Suppressor macrophage treated with lipopolysaccharide for 4 hours (primary cell): ENCODE results near the gene DMD.

ENCODE experiments used
- DNase-seq: peaks from one replicate; pipeline ENCODE4 v3.0.0-alpha.2; 2020

The DMD gene

DNA sequence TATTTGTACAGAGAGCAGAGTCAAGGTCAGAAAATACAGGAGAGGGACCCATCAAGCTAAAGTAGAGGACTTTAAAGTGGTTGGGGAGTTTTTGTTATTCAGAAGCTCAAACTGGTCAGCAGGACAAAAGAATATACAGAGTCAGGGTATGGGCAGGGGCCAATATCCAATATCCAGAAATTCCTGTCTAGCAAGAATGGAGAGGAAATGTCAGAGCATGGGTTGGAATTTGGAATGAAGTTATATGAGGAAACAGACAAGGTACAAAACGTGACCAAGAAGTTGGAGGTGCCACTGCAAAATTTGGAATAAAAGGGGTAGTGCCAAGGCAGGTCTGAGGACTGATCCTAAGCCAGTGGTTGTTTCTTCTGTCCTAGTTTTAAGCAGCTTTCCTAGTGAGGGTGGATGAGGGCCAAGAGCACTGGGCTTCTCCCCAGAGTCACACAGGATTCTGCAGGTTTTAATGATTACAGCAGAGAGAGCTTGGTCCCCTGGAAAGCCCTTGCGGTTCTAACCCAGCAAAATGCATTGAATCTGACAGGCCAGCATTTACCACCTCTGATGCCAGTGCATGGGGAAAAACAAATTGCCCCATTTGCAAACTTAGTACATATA is 1834.8 kb downstream of the DMD start:
- DNase-seq, result no peak

GRCh38 chrX:31374786-31375185 is 1836.6 kb downstream of the DMD start:
- DNase-seq, result no peak

DNA sequence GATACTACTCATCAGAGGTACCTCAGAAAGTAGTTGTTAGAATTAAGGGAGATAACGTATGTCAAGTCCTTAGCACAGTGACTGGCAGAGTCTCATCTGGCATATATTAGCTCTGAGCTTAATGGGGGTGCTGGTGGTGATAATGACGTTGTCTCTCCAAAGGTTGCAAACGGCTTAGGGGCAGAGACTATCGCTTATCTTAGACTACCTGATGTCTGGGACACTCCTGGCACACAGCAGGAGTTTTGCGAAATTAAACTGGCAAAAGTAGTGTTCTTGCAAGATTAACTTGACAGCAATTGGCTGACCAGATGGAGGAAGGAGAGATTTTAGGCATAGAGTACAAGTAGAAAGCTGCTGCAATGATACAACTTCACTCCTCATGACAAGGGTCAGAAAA is 1839.4 kb downstream of the DMD start:
- DNase-seq, result no peak

- DNase-seq, result no peak
Observed at GRCh38 chrX:31367816-31368215, 1843.5 kb downstream of the DMD start.

DNA sequence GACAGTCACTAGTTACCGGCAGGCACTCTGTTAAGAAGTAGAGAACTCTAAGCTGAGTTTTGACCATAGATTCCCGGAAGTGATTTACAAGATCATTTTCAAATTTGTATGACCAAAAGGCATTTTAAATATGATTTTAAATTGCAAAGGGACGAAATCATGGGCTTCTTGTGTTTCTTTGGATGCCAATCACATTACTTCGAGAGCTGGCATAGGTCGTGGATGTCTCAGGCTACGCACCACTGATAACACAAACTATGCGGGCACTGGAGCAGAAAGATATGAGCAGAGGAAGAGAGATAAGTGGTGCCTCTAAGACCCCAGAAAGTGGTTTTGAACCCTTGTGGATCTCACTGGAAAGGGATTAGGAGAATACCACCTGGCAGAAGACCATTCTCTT is 1845.3 kb downstream of the DMD start:
- no peak for DNase-seq

DNA sequence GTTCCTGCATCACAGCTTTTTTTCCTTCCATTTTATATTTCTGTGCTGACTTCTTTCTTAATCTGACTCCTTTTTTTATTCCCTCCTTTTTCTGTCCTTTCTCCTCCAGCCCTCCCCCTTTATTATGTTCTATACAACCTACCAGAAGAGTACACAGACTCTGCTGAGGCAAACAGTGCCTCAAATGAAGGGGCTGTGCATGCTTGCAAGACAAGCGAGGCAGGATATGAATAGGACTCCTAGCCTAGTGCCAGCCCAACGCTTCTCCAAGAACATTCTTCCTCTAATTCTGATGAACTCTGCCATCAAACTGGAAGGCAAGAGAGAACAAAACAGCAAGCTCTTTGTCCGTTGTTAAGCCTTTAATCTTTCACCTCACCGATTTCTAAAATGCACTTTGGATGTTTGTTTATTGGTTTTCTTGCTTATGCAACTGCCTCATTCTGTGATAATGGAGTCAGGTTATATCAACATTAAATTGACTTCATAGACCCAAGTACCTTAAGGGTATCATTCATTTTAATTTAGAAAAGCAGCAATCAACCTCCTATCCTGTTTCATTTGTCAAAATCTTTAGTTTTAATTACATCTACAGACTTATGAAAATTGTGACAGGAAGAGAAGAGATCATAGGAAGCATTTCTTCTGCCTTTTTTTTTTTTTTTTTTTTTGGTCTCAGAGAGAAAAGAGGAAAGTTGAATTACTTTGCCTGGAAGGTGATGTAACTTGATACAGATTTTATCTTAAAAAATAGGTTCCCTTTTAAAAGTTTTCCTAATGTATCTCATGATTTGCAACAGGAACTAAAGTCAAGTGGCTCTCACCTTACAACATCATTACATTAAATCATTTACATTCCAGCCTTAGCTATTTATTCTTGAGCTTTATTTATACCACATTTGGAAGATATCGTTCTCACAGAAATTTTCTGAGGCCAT is 1854.8 kb downstream of the DMD start:
- no peak for DNase-seq

GRCh38 chrX:31355206-31355955 is 1856.0 kb downstream of the DMD start:
- no peak for DNase-seq

DNA sequence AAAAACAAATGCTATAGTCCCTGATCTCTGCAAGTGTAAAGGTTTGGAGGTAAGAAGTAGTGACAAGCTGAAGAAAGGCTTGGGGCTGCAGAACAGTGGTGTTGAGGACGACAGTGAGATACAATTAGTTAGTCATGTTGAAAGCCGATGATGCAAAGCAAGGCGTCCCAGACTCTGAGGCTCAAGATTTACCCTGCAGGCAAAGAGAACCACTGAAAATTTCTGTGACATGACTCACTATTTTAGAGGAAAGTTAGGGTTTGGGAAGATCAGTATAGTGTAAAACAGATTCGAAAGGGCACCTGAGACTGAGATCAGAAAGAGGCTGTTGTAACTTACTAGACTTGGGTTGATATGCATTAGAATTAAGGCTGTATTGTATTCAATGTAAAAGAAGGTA is 1858.3 kb downstream of the DMD start:
- DNase-seq, result no peak

- no peak for DNase-seq
Observed at GRCh38 chrX:31350808-31351074, 1860.6 kb downstream of the DMD start.

DNA sequence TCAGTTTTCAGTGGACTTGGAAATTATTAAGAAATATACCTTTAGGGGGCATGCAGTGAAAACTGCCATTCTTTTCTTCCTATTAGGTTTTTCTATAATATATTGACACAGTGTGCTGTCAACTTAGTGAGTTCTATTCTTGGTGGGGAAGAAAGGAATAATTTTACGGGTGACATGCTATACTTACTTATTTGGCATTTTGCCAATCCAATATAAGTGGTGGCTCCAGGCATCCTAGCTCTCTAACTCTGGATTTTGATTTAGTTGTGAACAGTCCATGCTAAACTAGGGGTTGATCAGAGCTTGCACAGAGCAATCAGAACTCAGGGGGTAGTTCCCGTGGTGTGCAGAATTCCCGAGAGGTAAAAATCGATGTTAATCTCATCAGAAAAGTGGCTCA is 1861.8 kb downstream of the DMD start:
- no peak for DNase-seq

DNA sequence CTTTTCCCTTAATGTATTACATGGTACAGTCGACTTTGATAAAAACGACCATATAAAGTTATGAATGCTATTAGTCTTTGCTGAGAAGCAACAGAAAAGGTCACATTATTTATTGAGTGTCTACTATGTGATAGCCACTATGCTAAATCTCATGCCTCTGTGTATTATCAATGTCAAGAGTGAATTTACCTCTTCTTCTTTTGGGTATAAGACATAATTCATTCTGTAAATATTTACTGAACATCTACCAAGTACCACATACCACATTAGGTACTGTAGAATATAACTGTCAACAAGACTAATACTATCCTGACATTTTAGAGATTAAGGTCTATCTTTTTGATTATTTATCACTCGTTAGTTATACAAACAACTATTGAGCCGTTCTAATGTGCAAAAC is 1870.8 kb downstream of the DMD start:
- DNase-seq, result no peak

DNA sequence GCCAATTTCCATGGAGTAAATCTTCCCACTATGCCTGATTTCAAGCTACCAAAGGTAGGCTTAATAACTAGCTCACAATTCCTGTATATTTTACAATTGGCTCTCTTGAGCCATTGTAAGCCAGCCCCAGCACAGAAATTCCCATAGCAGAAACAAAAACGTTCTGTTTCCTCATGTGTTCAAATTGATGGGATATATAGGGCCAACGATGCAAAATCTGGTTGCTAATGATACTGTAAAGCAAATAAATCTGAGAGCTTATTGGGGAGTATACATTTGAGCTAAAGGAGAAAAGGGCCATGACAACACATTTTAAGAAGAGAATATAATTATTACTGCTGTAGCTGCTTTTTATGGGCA is 1872.4 kb downstream of the DMD start:
- no peak for DNase-seq

- DNase-seq, result no peak
Observed at GRCh38 chrX:31337332-31337731, 1874.0 kb downstream of the DMD start.

DNA sequence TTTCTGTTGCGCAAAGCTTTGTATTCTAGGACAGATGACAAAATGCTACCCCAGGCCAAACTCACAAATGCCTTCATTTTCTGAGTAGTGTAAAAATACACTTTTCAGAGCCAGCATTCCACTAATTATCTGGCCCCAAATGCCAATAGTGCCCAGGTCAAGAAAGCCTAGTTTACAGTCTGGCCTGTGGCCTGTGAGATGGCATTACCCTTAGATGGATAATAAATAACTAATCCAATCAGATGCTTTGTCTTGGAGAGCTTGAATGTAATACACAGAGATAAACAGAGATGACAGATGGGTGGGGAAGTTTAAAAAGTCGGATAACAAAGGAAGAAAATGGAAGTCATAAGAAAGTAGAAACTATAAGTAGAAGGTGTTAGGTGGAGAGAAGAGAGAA is 1874.9 kb downstream of the DMD start:
- DNase-seq, result no peak

DNA sequence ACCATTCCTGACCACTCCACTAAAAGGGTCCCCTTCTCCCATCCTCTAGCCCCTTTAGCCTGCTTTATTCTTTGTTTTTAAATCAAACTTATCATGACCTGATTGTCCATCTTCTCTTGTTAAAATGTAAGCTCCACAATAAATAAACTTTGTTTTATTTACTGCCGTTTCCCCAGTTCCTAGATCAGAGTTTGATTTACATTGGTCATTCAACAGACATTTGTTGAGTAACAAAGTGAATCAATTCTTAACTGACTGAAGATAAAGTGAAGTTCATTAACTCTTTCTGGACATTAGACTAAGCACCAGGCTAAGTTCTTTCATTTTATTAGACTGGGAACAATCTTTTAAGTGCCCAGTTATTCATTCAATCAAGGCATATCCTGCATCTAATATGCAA is 1876.4 kb downstream of the DMD start:
- no peak for DNase-seq

DNA sequence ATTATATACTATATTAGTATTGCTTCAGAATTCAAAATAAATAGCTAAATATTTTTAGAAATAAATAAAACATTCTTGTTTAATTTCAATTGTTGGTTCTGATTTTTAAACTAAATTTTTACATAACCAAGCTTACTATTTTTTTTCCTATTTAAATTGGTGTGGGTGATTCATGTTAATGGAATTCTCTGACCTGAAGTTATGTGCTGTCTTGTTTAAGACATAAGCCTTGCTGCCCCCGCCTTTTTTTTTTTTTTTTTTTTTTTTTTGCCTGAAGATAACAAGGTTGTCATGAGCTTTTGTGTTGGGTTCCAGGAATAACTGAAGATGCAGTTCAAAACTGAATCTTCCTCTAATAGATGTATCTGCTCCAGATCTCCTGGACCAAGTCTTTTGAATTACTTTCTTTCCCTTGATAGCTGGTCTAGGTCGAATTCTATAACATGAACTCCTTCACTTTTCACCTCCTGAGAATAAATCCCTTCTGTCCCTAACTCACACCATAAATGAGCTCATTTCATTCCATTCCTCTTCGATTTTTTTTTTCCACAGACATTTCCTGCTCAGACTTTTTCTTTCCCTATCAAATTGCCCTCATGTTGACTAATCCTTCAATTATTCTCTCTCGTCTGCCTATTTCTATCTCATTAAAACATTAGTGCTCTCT is 1878.1 kb downstream of the DMD start:
- DNase-seq, result no peak

DNA sequence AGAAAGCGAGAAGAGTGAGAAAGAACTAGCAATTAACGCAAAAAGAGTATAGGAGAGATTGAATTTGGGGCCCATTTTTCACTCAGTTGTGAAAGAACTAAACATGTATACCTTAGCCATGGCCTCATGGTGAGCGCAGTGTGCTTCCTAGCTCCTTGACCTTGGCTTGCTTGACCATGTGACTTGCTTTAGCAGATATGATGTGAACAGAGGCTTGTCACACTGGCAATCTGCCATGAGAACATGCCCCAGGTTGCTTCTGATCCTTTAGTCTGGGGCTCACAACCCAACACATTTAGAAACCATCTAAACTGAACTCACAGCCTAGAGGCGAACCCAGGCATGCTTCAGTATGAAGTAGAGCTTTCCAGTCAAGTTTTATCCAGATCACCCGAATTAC is 1879.4 kb downstream of the DMD start:
- no peak for DNase-seq

- DNase-seq, result no peak
Observed at GRCh38 chrX:31331015-31331414, 1880.3 kb downstream of the DMD start.

DNA sequence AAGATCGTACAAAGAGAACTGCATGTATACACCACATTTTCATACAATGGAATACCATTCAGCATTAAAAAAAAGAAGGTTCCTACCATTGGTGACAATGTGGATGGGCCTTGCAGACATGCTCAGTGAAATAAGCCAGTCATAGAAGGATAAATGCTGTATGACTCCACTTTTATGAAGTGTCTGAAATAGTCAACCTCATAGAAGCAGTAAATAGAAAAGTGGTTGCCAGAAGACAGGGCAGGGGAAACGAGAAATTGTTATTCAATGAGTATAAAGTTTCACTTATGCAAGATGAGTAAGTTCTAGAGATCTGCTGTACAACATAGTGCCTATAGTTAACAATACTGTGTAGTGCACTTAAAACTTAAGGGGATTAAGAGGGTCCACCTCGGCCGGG is 1882.1 kb downstream of the DMD start:
- DNase-seq, result no peak

DNA sequence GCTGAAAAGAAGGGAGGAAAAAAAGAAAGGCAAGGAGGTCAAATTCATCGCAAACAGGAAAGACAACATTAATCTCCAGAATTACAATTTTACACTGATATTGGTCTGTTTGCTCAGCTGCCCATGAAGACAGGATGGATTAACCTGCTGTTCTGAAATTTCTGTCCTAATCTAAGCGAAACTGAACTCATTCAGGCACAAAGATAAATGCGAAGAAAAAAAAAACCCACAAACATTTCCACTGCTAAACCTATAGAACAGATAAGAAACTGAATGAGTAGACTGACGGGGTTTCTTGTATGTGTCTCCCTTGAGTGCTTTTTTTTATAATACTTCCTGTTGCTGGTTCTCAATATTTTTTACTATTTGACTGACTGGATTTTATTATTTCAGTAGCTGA is 1887.7 kb downstream of the DMD start:
- DNase-seq, result no peak

- DNase-seq, result no peak
Observed at GRCh38 chrX:31320740-31321139, 1890.6 kb downstream of the DMD start.

- no peak for DNase-seq
Observed at GRCh38 chrX:31319586-31319985, 1891.8 kb downstream of the DMD start.

DNA sequence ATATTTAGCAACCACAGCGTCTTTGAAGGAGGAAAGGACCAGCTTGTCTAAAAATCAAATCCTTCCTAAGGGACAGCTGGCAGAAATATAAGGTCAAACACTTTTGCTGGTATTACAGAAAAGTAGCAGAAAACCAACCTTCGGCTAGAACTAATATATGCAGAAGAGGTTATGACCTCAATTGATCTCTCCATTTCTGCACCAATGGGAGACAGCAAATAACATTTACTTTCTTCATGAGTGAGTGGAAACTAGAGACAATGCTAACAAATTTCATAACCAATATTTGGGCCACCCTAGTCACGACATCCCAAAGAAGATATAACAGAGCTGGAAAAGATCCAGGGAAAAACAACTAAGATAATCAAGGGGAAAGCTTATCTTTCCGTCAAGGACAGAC is 1892.5 kb downstream of the DMD start:
- DNase-seq, result no peak
